ENCODE results near the gene COL15A1. TPM values are rescaled to one million over a fixed set of nuclear protein-coding genes. Genes with fewer than 3 reads are reported as not detected.
A peak's percentile ranks its signal among the peaks of the same experiment; 100 is the strongest.

The COL15A1 gene
- total RNA-seq, 1 donor from 2014 or later, result 8.0 TPM

DNA sequence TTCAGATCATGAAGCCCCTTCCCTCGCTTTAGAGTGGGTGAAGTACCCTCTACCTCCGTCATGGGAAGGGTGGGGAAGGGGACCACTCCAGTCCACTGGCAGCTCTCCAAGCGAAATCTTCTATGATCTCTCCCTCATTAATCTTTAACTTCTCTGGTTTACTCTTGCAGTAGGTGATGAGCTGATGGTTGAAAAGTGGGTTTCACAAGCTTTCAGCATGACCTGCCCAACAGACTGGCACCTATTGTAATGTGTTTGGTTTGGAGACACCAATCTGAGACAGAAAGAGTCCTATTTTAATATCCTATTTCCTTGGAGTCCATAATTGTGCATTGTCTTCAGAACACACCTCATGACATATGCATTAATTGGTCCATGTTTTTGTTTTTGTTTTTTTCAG is 90.4 kb downstream of the COL15A1 start:
- ATAC-seq (no peak), DNase-seq (no peak)
- intact Hi-C loops (cut with DNase I), result no loop called here

DNA sequence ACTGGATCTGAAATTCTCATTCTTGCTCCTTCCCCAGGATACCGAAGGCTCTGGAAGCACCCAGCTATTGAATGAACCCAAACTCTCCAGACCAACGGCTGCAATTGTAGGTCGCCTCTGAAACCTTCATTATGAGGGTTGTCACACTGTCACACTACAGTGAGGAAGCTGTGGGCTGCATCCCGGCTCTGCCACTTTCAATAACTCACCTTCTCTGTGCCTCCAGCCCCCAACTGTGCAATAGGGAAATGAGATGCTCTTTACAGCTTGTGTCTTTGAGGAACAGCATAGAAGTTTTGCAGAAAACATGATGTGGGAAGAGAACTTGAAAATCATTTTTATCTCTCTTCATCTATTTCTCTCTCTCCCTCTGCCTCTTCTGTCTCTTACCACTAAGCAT is 91.6 kb downstream of the COL15A1 start:
- DNase-seq, result no peak
- TF ChIP-seq, protein P1, sequence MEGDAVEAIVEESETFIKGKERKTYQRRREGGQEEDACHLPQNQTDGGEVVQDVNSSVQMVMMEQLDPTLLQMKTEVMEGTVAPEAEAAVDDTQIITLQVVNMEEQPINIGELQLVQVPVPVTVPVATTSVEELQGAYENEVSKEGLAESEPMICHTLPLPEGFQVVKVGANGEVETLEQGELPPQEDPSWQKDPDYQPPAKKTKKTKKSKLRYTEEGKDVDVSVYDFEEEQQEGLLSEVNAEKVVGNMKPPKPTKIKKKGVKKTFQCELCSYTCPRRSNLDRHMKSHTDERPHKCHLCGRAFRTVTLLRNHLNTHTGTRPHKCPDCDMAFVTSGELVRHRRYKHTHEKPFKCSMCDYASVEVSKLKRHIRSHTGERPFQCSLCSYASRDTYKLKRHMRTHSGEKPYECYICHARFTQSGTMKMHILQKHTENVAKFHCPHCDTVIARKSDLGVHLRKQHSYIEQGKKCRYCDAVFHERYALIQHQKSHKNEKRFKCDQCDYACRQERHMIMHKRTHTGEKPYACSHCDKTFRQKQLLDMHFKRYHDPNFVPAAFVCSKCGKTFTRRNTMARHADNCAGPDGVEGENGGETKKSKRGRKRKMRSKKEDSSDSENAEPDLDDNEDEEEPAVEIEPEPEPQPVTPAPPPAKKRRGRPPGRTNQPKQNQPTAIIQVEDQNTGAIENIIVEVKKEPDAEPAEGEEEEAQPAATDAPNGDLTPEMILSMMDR (IDR thresholded peaks at IDR 0.05), result no peak
- H3K4me1 ChIP-seq, result peaks cover 9% of the 10 kb centered on the region
- intact Hi-C loops (cut with DNase I), result no loop called here
- H3K27ac ChIP-seq, result no peak overlapping the region
- H3K4me3 ChIP-seq, result no peak overlapping the region
- no peak for ATAC-seq
- H3K36me3 ChIP-seq, result no peaks in the 10 kb centered on the region
- no peaks in the 10 kb centered on the region for H3K9me3 ChIP-seq
- H3K27me3 ChIP-seq (ENCODE audit: low read depth), result peaks cover 3% of the 10 kb centered on the region

More for the DNA sequence above, 90.4 kb downstream of the COL15A1 start:
- Histone ChIP-seq H3K4me1 (no peaks in the 10 kb centered on the region), H3K27me3 (ENCODE audit: low read depth) (peaks cover 3% of the 10 kb centered on the region), H3K27ac (no peak overlapping the region), H3K4me3 (no peak overlapping the region), H3K36me3 (no peaks in the 10 kb centered on the region), H3K9me3 (no peaks in the 10 kb centered on the region)
- TF ChIP-seq, protein P1 (IDR thresholded peaks at IDR 0.05), result no peak

DNA sequence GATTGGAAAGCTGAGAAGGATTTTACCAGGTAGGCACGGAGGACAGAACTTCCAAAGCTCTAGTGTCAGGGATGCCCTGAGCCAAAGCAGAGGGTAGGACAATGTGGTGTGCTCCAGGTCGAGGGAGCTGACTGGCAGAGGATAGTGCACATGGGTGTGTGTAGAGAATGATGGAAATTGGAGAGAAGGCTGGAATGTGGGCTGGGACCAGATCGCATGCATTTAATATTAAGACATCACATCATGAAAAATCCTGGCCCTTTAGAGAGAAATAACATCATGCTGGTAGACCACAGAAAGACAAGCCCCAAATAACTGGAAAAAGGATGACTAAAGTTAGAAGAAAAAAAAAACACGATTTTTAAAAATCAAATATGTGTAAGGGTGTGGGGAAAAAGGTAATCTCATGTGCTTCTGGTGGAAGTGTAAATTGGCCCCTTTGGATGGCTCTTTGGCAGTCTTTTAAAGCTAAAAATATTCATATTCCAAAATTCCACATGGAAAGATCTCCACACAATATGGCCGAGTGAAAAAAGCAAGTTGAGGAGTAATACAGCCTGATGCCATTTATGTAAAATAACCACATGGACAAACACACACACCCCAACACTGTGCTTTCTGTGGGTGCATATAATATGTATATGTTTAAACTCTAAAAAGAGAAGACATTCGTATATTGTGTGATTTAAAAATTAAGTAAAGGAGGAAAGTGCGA is 94.2 kb downstream of the COL15A1 start:
- no peak overlapping the region for H3K27ac ChIP-seq

DNA sequence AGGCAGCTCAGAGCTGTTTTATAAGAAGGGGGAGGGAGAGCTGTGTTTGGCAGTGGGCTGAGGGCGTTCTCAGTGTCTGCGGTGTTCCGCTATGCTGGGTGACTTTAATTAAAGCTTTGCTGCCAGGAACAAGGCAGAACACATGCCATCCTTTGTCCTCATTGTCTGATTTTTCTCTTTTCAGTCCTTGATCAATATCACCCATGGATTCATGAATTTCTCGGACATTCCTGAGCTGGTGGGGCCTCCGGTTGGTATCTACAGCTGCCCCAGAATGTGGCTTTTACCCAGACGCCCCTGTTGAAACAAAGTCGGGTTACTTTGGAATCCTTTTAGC is 94.7 kb downstream of the COL15A1 start:
- no peaks in the 10 kb centered on the region for H3K9me3 ChIP-seq
- H3K27ac ChIP-seq, result no peak overlapping the region
- ATAC-seq (no peak), DNase-seq (no peak)
- TF ChIP-seq, protein P1 (IDR thresholded peaks at IDR 0.05), result no peak
- H3K27me3 ChIP-seq (ENCODE audit: low read depth), result peaks cover 3% of the 10 kb centered on the region
- no peaks in the 10 kb centered on the region for H3K36me3 ChIP-seq
- H3K4me3 ChIP-seq, result no peak overlapping the region
- peaks cover 35% of the 10 kb centered on the region for H3K4me1 ChIP-seq
- intact Hi-C loops (cut with DNase I), result no loop called here

More for the DNA sequence above, 94.2 kb downstream of the COL15A1 start:
- TF ChIP-seq, protein P1 (IDR thresholded peaks at IDR 0.05), result no peak
- H3K4me3 ChIP-seq, result no peak overlapping the region
- ATAC-seq, result no peak
- H3K9me3 ChIP-seq, result no peaks in the 10 kb centered on the region
- no peak for DNase-seq
- intact Hi-C loops (cut with DNase I), result no loop called here
- H3K36me3 ChIP-seq, result no peaks in the 10 kb centered on the region
- H3K4me1 ChIP-seq, result peaks cover 30% of the 10 kb centered on the region
- peaks cover 3% of the 10 kb centered on the region for H3K27me3 ChIP-seq (ENCODE audit: low read depth)

DNA sequence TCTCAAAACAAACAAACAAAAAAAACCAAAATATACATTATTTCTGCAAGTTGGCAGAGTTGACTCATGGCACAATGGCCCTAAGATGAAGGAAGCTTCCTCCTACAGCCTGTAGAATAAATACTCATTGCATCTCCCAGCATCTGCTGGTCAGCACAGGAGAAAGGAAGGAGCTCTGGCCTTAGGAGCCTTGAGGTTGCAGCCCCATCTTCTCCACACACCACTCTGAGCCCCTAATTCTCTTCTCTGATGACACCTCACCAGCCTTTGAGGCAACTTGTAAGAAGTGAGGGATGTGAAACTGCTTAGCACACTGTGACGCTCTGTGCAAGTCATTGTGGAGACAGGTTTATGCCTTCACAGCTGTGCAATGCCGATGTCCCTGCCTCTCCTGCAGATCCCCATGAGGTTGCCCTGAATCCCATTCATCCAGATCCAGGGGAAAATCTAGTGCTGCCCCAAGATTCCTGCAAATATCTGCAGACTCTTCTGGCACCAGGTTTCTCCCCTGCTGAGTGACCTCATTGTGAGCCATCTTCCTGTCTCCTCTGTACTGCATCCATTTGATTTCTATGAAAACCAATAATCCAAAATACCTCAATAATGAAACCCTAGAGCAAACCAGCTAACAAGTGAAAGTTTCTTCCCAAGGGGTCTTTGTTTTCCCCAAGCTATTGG is 95.9 kb downstream of the COL15A1 start:
- Histone ChIP-seq H3K27ac (no peak overlapping the region), H3K4me3 (no peak overlapping the region), H3K9me3 (no peaks in the 10 kb centered on the region), H3K4me1 (peaks cover 35% of the 10 kb centered on the region), H3K27me3 (ENCODE audit: low read depth) (peaks cover 3% of the 10 kb centered on the region), H3K36me3 (no peaks in the 10 kb centered on the region)
- DNase-seq (no peak), ATAC-seq (peak; percentile 25 to 49)
- intact Hi-C loops (cut with DNase I), result no loop called here
- TF ChIP-seq, protein P1 (IDR thresholded peaks at IDR 0.05), result no peak

All from lower lobe of right lung (tissue), 2 donors.